Ishikawa (cell line): ENCODE results near the gene WDFY2.

Source experiments
- CEBPB ChIP-seq: IDR thresholded peaks from 2 replicates; pipeline ENCODE4 v1.6.1; 2012
- CREB1 ChIP-seq: IDR thresholded peaks from 2 replicates; pipeline ENCODE4 v1.6.1; 2012; ENCODE audit warnings: low read depth
- EGR1 ChIP-seq: IDR thresholded peaks from 2 replicates; pipeline ENCODE4 v1.6.1; 2012
- EP300 ChIP-seq: IDR thresholded peaks from 2 replicates; pipeline ENCODE4 v1.6.1; 2012; ENCODE audit warnings: borderline replicate concordance
- FOXM1 ChIP-seq: IDR thresholded peaks from 2 replicates; pipeline ENCODE4 v1.6.1; 2012; ENCODE audit warnings: low read depth, borderline replicate concordance
- NFIC ChIP-seq: IDR thresholded peaks from 2 replicates; pipeline ENCODE4 v1.6.1; 2012
- RAD21 ChIP-seq: IDR thresholded peaks from 2 replicates; pipeline ENCODE4 v1.6.1; 2012; ENCODE audit warnings: low read depth
- TAF1 ChIP-seq: IDR thresholded peaks from 2 replicates; pipeline ENCODE4 v1.6.1; 2012; ENCODE audit warnings: low read depth, mild to moderate bottlenecking
- TCF12 ChIP-seq: IDR thresholded peaks from 2 replicates; pipeline ENCODE4 v1.6.1; 2012; ENCODE audit warnings: low read depth
- TEAD4 ChIP-seq: IDR thresholded peaks from 2 replicates; pipeline ENCODE4 v1.6.1; 2012
- YY1 ChIP-seq: IDR thresholded peaks from 2 replicates; pipeline ENCODE4 v1.6.1; 2012; ENCODE audit warnings: low read depth
- ZBTB7A ChIP-seq: IDR thresholded peaks from 2 replicates; pipeline ENCODE4 v1.6.1; 2012; ENCODE audit warnings: low read depth
- TF ChIP-seq, protein P1 (sequence below): IDR thresholded peaks from 2 replicates; pipeline ENCODE4 v1.6.1; 2012
- TF ChIP-seq, protein P2 (sequence below): IDR thresholded peaks from 2 replicates; pipeline ENCODE4 v1.6.1; 2012; ENCODE audit warnings: low read depth, mild to moderate bottlenecking
- TF ChIP-seq, protein P3 (sequence below): IDR thresholded peaks from 2 replicates; pipeline ENCODE4 v1.6.1; 2012

Gene WDFY2

DNA sequence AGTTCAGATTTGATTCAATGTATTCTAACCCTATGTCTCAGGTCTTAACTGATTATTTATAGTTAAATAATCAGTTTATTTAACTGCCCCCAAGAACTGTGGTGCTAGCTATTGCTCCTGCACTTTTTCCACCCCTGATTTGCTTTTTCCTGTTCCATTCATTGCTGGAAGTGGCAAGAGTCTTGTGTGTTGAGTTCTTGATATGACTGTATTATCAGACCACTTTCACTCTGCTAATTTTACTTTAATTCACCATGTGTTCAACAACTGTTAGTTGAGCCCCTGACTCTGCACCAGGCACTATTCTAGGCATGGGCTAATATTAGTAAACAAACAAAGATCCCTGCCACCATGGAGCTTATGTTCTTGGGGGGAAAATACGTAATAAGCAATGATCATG lies 39.9 kb downstream of the WDFY2 start:
- no peak for TF ChIP-seq ZBTB7A
- no peak for TF ChIP-seq EGR1
- TF ChIP-seq YY1: no peak
- no peak for TF ChIP-seq TAF1

DNA sequence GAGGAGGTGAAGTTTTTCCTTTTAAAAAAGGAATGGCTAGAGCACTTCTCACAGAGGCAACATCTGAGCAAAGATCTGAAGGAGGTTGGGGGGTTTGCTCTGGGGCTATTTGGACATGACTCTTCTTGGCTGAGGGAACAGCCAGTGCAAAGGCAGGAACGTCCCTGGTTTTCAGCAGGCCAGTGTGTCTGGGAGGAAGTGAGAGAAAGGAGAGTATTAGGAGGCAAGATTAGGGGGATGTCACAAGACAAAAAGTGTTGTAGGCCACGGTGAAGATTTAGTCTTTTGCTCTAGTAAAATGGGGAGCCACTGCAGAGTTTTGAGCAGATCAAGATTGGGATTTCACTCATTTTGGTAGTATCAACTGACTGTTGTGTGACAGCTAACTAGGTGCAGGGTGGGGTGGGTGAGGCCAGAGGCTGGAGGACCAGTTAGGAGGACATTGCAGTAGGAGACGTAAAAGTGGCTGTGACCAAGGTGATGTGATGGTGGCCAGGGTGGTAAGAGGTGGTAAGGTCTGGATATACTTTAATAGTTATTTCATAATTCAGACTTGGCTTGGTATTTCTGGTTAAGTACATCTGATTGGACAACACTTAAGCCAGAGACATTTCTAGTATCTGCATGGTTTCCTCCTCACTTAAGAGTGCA lies 40.6 kb downstream of the WDFY2 start:
- TF ChIP-seq, protein P1, sequence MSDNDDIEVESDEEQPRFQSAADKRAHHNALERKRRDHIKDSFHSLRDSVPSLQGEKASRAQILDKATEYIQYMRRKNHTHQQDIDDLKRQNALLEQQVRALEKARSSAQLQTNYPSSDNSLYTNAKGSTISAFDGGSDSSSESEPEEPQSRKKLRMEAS: no peak
- TF ChIP-seq RAD21: no peak
- TF ChIP-seq, protein P2, sequence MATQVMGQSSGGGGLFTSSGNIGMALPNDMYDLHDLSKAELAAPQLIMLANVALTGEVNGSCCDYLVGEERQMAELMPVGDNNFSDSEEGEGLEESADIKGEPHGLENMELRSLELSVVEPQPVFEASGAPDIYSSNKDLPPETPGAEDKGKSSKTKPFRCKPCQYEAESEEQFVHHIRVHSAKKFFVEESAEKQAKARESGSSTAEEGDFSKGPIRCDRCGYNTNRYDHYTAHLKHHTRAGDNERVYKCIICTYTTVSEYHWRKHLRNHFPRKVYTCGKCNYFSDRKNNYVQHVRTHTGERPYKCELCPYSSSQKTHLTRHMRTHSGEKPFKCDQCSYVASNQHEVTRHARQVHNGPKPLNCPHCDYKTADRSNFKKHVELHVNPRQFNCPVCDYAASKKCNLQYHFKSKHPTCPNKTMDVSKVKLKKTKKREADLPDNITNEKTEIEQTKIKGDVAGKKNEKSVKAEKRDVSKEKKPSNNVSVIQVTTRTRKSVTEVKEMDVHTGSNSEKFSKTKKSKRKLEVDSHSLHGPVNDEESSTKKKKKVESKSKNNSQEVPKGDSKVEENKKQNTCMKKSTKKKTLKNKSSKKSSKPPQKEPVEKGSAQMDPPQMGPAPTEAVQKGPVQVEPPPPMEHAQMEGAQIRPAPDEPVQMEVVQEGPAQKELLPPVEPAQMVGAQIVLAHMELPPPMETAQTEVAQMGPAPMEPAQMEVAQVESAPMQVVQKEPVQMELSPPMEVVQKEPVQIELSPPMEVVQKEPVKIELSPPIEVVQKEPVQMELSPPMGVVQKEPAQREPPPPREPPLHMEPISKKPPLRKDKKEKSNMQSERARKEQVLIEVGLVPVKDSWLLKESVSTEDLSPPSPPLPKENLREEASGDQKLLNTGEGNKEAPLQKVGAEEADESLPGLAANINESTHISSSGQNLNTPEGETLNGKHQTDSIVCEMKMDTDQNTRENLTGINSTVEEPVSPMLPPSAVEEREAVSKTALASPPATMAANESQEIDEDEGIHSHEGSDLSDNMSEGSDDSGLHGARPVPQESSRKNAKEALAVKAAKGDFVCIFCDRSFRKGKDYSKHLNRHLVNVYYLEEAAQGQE: no peak

DNA sequence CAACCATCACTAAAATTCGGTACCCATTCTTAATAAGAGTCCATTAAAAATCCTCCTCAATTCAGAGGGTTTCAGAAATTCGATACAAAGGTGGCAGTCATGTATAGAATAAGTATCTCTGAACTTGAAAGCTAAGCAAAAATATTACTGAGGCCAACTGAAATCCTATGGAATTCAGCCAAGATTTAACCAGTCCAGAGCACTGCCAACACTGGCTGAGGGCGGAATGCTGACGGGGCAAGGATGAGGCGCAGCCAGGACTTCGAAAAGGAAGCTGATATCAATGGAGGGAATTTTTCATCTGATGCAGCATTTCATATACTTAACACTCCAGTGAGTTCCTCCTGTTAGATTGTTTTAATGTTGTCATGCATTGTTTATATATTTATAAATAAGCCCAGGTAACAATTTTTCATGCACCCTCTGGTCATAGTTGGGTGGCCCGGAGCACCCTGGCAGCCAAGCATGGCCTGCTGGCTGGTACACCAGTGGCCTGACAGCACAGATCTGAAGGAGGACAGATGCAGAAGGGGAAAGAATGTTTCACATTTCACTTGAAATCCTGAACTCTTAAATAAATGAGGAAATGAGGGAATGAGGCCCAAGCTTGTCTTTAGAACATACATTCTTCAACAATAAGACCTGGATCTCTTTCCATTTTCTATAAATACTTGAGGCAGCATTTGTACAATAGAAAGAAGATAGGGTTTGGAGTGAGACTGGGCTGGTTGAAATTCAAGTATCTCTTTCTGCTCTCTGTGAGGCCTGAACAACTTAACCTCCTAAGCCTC lies 41.5 kb downstream of the WDFY2 start:
- peak; percentile 61 for TF ChIP-seq NFIC
- TF ChIP-seq TEAD4: peak; percentile 27; the same call in 1 of the 2 replicates
- no peak for TF ChIP-seq CREB1

DNA sequence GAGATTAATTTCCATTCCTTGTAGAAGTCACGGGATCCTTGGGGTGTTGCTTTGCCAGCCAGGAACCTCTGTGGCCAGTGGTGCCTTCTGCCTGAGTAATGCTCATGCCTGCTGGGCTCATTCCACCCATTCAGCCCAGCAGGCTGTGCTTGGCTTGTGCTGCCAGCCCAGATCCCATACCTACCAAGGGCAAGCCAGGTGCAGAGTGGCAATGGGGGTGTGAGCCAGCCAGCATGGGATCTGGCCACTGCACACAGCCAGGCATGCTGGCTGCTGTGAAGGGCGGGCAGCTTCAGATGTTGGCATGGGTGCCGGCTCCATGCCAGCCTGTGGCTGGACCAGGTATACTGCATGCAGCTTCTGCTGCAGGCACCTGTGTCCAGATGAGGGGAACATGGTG lies 42.5 kb downstream of the WDFY2 start:
- TF ChIP-seq NFIC (peak; percentile 64), TCF12 (peak; percentile 83), TEAD4 (peak; percentile 45), FOXM1 (no peak), EP300 (no peak)
- TF ChIP-seq, protein P1: peak; percentile 52; the same call in 1 of the 2 replicates

DNA sequence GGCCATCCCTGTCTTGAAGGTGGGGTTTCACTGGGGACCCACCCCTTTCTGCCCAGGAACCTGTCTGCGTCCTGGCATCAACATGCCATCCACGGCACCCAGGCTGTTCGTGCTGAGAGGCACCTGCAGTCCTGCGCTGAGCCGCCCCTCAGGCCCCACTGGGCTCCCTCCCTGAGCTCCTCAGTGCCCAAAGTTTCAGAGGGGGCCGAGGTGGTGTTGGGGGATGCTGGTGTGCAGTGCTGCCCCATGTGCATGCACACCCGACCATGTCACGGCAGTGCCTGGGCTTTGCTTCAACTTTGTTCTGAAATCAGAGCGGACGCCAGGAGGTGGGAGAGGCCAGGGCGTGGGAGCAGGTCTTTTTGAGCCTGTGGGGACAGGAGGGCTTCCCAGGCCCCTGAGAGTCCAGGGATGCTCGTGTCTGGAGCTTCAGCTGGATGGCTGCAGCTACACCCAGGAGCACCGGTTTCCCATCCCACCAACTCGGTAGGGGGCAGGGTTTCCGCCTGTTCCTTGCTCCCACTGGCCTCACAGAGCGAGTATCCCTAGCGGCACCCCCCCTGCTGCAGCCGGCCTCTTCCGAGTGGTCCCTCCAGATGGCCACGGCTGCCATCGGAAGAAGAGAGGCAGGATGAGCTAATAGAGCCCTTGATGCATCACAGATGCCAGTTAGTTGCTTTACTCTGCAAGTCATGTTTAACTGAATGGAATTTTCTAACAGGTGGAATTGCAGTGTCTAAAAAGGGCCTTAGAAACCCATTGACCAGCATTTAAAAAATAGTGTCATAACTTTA lies 44.0 kb downstream of the WDFY2 start:
- TF ChIP-seq RAD21: no peak
- no peak for TF ChIP-seq CEBPB
- no peak for TF ChIP-seq TEAD4
- TF ChIP-seq, protein P2: no peak
- no peak for TF ChIP-seq EGR1
- TF ChIP-seq TCF12: no peak
- no peak for TF ChIP-seq YY1
- TF ChIP-seq, protein P1: no peak
- no peak for TF ChIP-seq ZBTB7A
- TF ChIP-seq TAF1: no peak
- TF ChIP-seq, protein P3, sequence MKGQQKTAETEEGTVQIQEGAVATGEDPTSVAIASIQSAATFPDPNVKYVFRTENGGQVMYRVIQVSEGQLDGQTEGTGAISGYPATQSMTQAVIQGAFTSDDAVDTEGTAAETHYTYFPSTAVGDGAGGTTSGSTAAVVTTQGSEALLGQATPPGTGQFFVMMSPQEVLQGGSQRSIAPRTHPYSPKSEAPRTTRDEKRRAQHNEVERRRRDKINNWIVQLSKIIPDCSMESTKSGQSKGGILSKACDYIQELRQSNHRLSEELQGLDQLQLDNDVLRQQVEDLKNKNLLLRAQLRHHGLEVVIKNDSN: no peak
- no peak for TF ChIP-seq EP300

DNA sequence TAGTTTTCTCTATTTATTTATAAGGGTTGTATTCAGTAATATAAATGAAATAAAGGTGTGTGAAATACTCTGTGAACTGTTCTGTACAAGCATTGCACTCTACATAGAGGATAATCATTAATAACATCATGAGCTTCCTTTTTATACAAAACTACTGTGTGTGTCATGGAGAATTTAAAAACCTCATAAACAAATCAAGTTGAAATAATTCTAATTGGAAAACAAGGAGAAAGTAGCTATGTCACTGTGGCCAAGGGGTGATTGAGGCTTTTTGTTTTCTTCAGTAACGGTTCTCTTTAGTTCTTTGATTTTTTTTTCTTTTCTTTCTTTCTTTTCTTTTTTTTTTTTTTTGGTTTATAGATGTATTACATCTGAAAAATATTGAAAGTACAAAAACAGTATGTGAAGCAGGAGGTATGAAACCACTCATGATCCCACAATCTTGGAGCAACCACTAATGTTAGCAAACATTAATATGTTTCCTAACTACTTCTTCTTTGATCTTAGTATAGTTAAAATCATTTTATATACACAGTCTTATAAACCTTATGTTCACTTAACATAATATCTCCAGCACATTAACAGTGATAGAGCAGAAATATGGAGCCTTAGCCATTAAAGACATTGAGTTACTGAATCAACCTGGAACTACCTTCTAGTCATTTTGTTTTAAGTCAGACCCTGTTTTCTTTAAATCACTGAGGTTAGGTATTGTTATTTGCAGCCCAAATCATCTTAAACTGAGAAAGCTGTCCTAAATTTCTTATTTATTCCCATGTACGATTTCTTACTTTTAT lies 45.4 kb downstream of the WDFY2 start:
- TF ChIP-seq, protein P2: no peak
- no peak for TF ChIP-seq YY1
- TF ChIP-seq TEAD4: no peak
- TF ChIP-seq EP300: no peak
- no peak for TF ChIP-seq NFIC
- no peak for TF ChIP-seq RAD21
- no peak for TF ChIP-seq CEBPB
- TF ChIP-seq TAF1: no peak
- TF ChIP-seq ZBTB7A: no peak
- TF ChIP-seq, protein P1: no peak
- TF ChIP-seq TCF12: no peak
- TF ChIP-seq CREB1: no peak
- TF ChIP-seq, protein P3: no peak
- no peak for TF ChIP-seq FOXM1
- no peak for TF ChIP-seq EGR1
